IMR-90 (cell line): ENCODE data around the gene FUT7. TPM values are rescaled to one million over a fixed set of nuclear protein-coding genes. Genes with fewer than 3 reads are reported as not detected.

Source experiments
- ATAC-seq: fragments of 200-7000 bp; cut with Tn5 transposase; 2 replicates; pipeline ENCODE4 v1.9.1; 2020; ENCODE audit warnings: low read depth, mild to moderate bottlenecking, moderate library complexity
- BruUV-seq: library from RNA; stranded (reverse); fragments of 400-500 nt; replicated peaks from 2 replicates; lab custom pipeline; 2021; lab: Mats Ljungman, UMichigan
- CTCF ChIA-PET: fragments of 300-600 bp; formaldehyde crosslinking; extraction: SDS; loops from one replicate; lab custom pipeline; 2021; ENCODE audit warnings: antibody characterized with exemption; lab: Yijun Ruan, JAX
- POLR2A ChIA-PET: fragments of 300-600 bp; sonication (Branson Sonifier 250); formaldehyde crosslinking; loops from one replicate; lab custom pipeline; 2022; ENCODE audit warnings: antibody characterized with exemption; ENCODE audit not compliant: unreplicated experiment; lab: Charles Lee
- DNase-seq: peaks from one replicate; pipeline ENCODE4 v3.0.0; 2013
- H2AFZ ChIP-seq: replicated peaks from 2 replicates; pipeline ENCODE3; 2013; ENCODE audit warnings: low read length, mild to moderate bottlenecking; ENCODE audit not compliant: poor library complexity
- H2AK5ac ChIP-seq: 2 replicates; pipeline ENCODE4 v1.6.1; 2013; ENCODE audit warnings: low read depth, low read length, inconsistent platforms
- H2AK9ac ChIP-seq: replicated peaks from 2 replicates; pipeline ENCODE3; 2013; ENCODE audit warnings: mild to moderate bottlenecking, low read depth, low read length, moderate library complexity; ENCODE audit not compliant: poor library complexity
- H2BK120ac ChIP-seq: 2 replicates; pipeline ENCODE4 v1.6.1; 2013; ENCODE audit warnings: low read depth, low read length, inconsistent platforms
- H2BK15ac ChIP-seq: 3 replicates; pipeline ENCODE4 v1.6.1; 2013; ENCODE audit warnings: low read depth, low read length, inconsistent platforms
- H2BK20ac ChIP-seq: 2 replicates; pipeline ENCODE4 v1.6.1; 2013; ENCODE audit warnings: low read depth, mild to moderate bottlenecking, inconsistent platforms, low read length, moderate library complexity
- H2BK5ac ChIP-seq: 2 replicates; pipeline ENCODE4 v1.6.1; 2013; ENCODE audit warnings: mild to moderate bottlenecking, low read depth, low read length, inconsistent platforms; ENCODE audit not compliant: poor library complexity, severe bottlenecking
- H3K14ac ChIP-seq: replicated peaks from 2 replicates; pipeline ENCODE4 v1.6.1; 2013; ENCODE audit warnings: low read depth, low read length, inconsistent platforms
- H3K18ac ChIP-seq: 2 replicates; pipeline ENCODE4 v1.6.1; 2013; ENCODE audit warnings: low read depth, low read length, control low read depth
- H3K23ac ChIP-seq: 2 replicates; pipeline ENCODE4 v1.6.1; 2013; ENCODE audit warnings: low read depth, low read length, inconsistent platforms
- H3K27ac ChIP-seq: 2 replicates; pipeline ENCODE4 v1.5.1; 2013; ENCODE audit warnings: mild to moderate bottlenecking, control low read depth, low read length; ENCODE audit not compliant: insufficient read depth
- H3K27me3 ChIP-seq: 2 replicates; pipeline ENCODE4 v1.6.1; 2013; ENCODE audit warnings: low read length; ENCODE audit not compliant: control insufficient read depth, insufficient read depth
- H3K36me3 ChIP-seq: 2 replicates; pipeline ENCODE4 v1.6.1; 2013; ENCODE audit warnings: low read length, mixed read lengths; ENCODE audit not compliant: control insufficient read depth, insufficient read depth
- H3K4ac ChIP-seq: 2 replicates; pipeline ENCODE4 v1.6.1; 2013; ENCODE audit warnings: low read depth, low read length, inconsistent platforms
- H3K4me1 ChIP-seq: 2 replicates; pipeline ENCODE4 v1.6.1; 2013; ENCODE audit warnings: low read length, mixed read lengths; ENCODE audit not compliant: control insufficient read depth, insufficient read depth
- H3K4me2 ChIP-seq: 2 replicates; pipeline ENCODE4 v1.6.1; 2013; ENCODE audit warnings: low read depth, mild to moderate bottlenecking, control low read depth, low read length, moderate library complexity
- H3K4me3 ChIP-seq: 2 replicates; pipeline ENCODE4 v1.5.1; 2013; ENCODE audit warnings: low read depth, mild to moderate bottlenecking, control low read depth, low read length, moderate library complexity; ENCODE audit not compliant: insufficient read depth
- H3K56ac ChIP-seq: 2 replicates; pipeline ENCODE4 v1.6.1; 2013; ENCODE audit warnings: low read length, inconsistent platforms; ENCODE audit not compliant: insufficient read depth; ENCODE audit errors: extremely low read depth
- H3K79me1 ChIP-seq, 2 experiments: 2 replicates each; pipeline ENCODE4 v1.6.1; 2013; ENCODE audit warnings: low read length in 2 of 2, inconsistent platforms in 1 of 2, low read depth in 1 of 2
- H3K9ac ChIP-seq: 2 replicates; pipeline ENCODE4 v1.6.1; 2013; ENCODE audit warnings: low read depth, low read length, control low read depth
- H3K9me1 ChIP-seq: 2 replicates; pipeline ENCODE4 v1.6.1; 2013; ENCODE audit warnings: low read length, inconsistent platforms; ENCODE audit not compliant: insufficient read depth
- H3K9me3 ChIP-seq: 2 replicates; pipeline ENCODE4 v1.6.1; 2013; ENCODE audit warnings: low read length; ENCODE audit not compliant: control insufficient read depth, insufficient read depth
- H4K20me1 ChIP-seq: 2 replicates; pipeline ENCODE4 v1.6.1; 2013; ENCODE audit warnings: low read length, inconsistent platforms; ENCODE audit not compliant: insufficient read depth
- H4K5ac ChIP-seq: 2 replicates; pipeline ENCODE4 v1.6.1; 2013; ENCODE audit warnings: mild to moderate bottlenecking, low read depth, low read length, control low read depth
- H4K8ac ChIP-seq, 2 experiments: 2 replicates each; pipeline ENCODE4 v1.6.1; 2013; ENCODE audit warnings: low read depth in 2 of 2, low read length in 2 of 2, control low read depth in 1 of 2, inconsistent platforms in 1 of 2
- H4K91ac ChIP-seq: 2 replicates; pipeline ENCODE4 v1.6.1; 2013; ENCODE audit warnings: low read depth, low read length, inconsistent platforms; ENCODE audit not compliant: insufficient read depth
- BHLHE40 ChIP-seq: fragments of 150-350 bp; IDR thresholded peaks from 2 replicates; pipeline ENCODE4 v1.6.1; 2016; ENCODE audit warnings: mild to moderate bottlenecking, low read depth, low read length
- CEBPB ChIP-seq: IDR thresholded peaks from 2 replicates; pipeline ENCODE4 v1.6.1; 2012; ENCODE audit warnings: low read depth, low read length, improper control_type of control experiment
- CHD1 ChIP-seq: IDR thresholded peaks from 2 replicates; pipeline ENCODE4 v1.6.1; 2012; ENCODE audit warnings: low read depth, low read length, improper control_type of control experiment
- FOS ChIP-seq: fragments of 150-350 bp; IDR thresholded peaks from 2 replicates; pipeline ENCODE4 v1.6.1; 2016; ENCODE audit warnings: low read depth, low read length
- MAZ ChIP-seq: IDR thresholded peaks from 2 replicates; pipeline ENCODE4 v1.6.1; 2012; ENCODE audit warnings: low read depth, mild to moderate bottlenecking, low read length, improper control_type of control experiment, moderate library complexity, borderline replicate concordance
- NFE2L2 ChIP-seq: fragments of 150-350 bp; IDR thresholded peaks from 2 replicates; pipeline ENCODE4 v1.6.1; 2016; ENCODE audit warnings: low read depth, mild to moderate bottlenecking, low read length
- POLR2A ChIP-seq: IDR thresholded peaks from 2 replicates; pipeline ENCODE4 v1.6.1; 2012; ENCODE audit warnings: mild to moderate bottlenecking, low read depth, low read length
- RAD21 ChIP-seq: IDR thresholded peaks from 2 replicates; pipeline ENCODE4 v1.6.1; 2012; ENCODE audit warnings: low read length, improper control_type of control experiment
- RCOR1 ChIP-seq: IDR thresholded peaks from 2 replicates; pipeline ENCODE4 v1.6.1; 2012; ENCODE audit warnings: mild to moderate bottlenecking, low read length, improper control_type of control experiment; ENCODE audit not compliant: insufficient replicate concordance
- RFX5 ChIP-seq: IDR thresholded peaks from 2 replicates; pipeline ENCODE4 v1.8.0; 2012; ENCODE audit warnings: low read depth, mild to moderate bottlenecking, low read length, moderate library complexity
- WGBS, 2 experiments: methylation state at CpG; one replicate each; pipeline versions ENCODE4 v1.1.5 to v1.1.7; 2013; ENCODE audit warnings: missing lambda C conversion rate in 2 of 2; ENCODE audit not compliant: insufficient read length in 1 of 2; ENCODE audit errors: extremely low coverage in 2 of 2; 5-methylcytosine and 5-hydroxymethylcytosine counted together
- dilution Hi-C: fragments of 300-500 bp; cut with HindIII; formaldehyde crosslinking; loops from one replicate; pipeline ENCODE4 v1.14.3; 2018; ENCODE audit warnings: low sequenced_read_pairs; ENCODE audit not compliant: unreplicated experiment
- in situ Hi-C: fragments of 300-500 bp; cut with MboI; formaldehyde crosslinking; loops from 3 replicates; pipeline ENCODE4 v1.14.3; 2019; ENCODE audit warnings: low sequenced_read_pairs, inconsistent platforms, mixed read lengths
- intact Hi-C: fragments of 100-400 bp; cut with micrococcal nuclease; formaldehyde crosslinking; loops from 2 replicates; pipeline ENCODE4 v1.10.0; 2022
- polyA plus RNA-seq, 3 experiments: library from polyadenylated mRNA; depleted of rRNA; stranded (reverse); fragments of >200 nt; gene quantifications; 2 replicates each; pipeline ENCODE4 v1.2.3, GENCODE V29; 2012; ENCODE audit warnings: low replicate concordance in 1 of 3
- total RNA-seq: library from RNA; depleted of rRNA; stranded (reverse); fragments of >200 nt; gene quantifications from 2 replicates; pipeline ENCODE4 v1.2.3, GENCODE V29; 2012
- TF ChIP-seq, protein P1 (sequence below): fragments of 150-350 bp; IDR thresholded peaks from 2 replicates; pipeline ENCODE4 v1.6.1; 2017; ENCODE audit warnings: mild to moderate bottlenecking, antibody characterized with exemption, low read length, low read depth
- TF ChIP-seq, protein P2 (sequence below): conservative IDR thresholded peaks from 2 replicates; pipeline ENCODE4 v1.5.1; 2012; ENCODE audit warnings: mild to moderate bottlenecking, low read depth, low read length, improper control_type of control experiment

The FUT7 gene
- total and polyA plus RNA-seq, 2 of the 4 experiments (the other 2 are of a cell fraction): not detected

- Histone ChIP-seq H4K8ac (no peak overlapping the region), H2BK5ac (no peak overlapping the region), H3K79me1 (no peaks in the 10 kb centered on the region), H3K4me1 (peaks cover 3% of the 10 kb centered on the region; the same call in 1 of the 2 replicates), H3K27me3 (peaks cover 61% of the 10 kb centered on the region), H2BK20ac (no peak overlapping the region), H2AK9ac (no peak overlapping the region), H3K36me3 (no peaks in the 10 kb centered on the region), H2BK15ac (no peak overlapping the region), H2BK120ac (no peak overlapping the region), H3K27ac (no peak overlapping the region), H3K9me1 (no peaks in the 10 kb centered on the region), H3K9me3 (no peaks in the 10 kb centered on the region), H2AK5ac (no peak overlapping the region), H3K4me2 (no peak overlapping the region), H3K4me3 (no peak overlapping the region), H4K5ac (no peak overlapping the region), H3K14ac (no peak overlapping the region), H4K20me1 (no peaks in the 10 kb centered on the region), H3K4ac (no peak overlapping the region), H3K9ac (no peak overlapping the region), H3K23ac (no peak overlapping the region), H3K56ac (no peak overlapping the region), H2AFZ (peak overlapping the region; percentile 11), H4K91ac (no peak overlapping the region), H3K18ac (no peak overlapping the region)
- TF ChIP-seq RAD21 (no peak), NFE2L2 (no peak), FOS (no peak), CEBPB (no peak), BHLHE40 (no peak), MAZ (no peak), RCOR1 (no peak), RFX5 (no peak), POLR2A (no peak), CHD1 (no peak)
- TF ChIP-seq, protein P1, sequence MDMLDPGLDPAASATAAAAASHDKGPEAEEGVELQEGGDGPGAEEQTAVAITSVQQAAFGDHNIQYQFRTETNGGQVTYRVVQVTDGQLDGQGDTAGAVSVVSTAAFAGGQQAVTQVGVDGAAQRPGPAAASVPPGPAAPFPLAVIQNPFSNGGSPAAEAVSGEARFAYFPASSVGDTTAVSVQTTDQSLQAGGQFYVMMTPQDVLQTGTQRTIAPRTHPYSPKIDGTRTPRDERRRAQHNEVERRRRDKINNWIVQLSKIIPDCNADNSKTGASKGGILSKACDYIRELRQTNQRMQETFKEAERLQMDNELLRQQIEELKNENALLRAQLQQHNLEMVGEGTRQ: no peak
- TF ChIP-seq, protein P2, sequence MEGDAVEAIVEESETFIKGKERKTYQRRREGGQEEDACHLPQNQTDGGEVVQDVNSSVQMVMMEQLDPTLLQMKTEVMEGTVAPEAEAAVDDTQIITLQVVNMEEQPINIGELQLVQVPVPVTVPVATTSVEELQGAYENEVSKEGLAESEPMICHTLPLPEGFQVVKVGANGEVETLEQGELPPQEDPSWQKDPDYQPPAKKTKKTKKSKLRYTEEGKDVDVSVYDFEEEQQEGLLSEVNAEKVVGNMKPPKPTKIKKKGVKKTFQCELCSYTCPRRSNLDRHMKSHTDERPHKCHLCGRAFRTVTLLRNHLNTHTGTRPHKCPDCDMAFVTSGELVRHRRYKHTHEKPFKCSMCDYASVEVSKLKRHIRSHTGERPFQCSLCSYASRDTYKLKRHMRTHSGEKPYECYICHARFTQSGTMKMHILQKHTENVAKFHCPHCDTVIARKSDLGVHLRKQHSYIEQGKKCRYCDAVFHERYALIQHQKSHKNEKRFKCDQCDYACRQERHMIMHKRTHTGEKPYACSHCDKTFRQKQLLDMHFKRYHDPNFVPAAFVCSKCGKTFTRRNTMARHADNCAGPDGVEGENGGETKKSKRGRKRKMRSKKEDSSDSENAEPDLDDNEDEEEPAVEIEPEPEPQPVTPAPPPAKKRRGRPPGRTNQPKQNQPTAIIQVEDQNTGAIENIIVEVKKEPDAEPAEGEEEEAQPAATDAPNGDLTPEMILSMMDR: no peak
- dilution Hi-C loops: no loop called here
- DNase-seq (no peak), ATAC-seq (no peak)
- CTCF ChIA-PET: interaction anchor here (1.4 kb wide), 1 partner anchor 8 kb away, joined by 6 read pairs; the partner anchor contains the start of gene NPDC1
- intact Hi-C loops: no loop called here
- in situ Hi-C loops: no loop called here
- POLR2A ChIA-PET: no interaction called here
- 63% methylated on average over 9 of the region's 17 CpGs; no CpG with 5 or more reads in 1 of the 2 experiments for WGBS, 2 experiments
- no TSS peak for BruUV-seq
Measured at GRCh38 chr9:137054932-137055384, 23.1 kb upstream of the FUT7 start.
